ENCODE measurements around the gene AK3. TPM values are rescaled to one million over a fixed set of nuclear protein-coding genes. Genes with fewer than 3 reads are reported as not detected.
"Not testable (repeated sequence)": the region's sequence is repeated elsewhere in the genome, so short reads cannot be mapped to it uniquely, and the experiment has no call there.

AK3 gene
- total RNA-seq, 1 donor from 2014 or later = 47.5 TPM

GRCh38 chr9:4760122-4760521, 19.1 kb upstream of the AK3 start:
- no peak overlapping the region for H3K4me3 Mint-ChIP-seq
- no peak overlapping the region for H3K27ac Mint-ChIP-seq
- no peak for DNase-seq (ENCODE audit: extremely low spot score, unreplicated experiment)
- TF ChIP-seq CTCF (conservative IDR thresholded peaks at IDR 0.05) = no peak
- no peaks in the 10 kb centered on the region for H3K9me3 Mint-ChIP-seq
- H3K36me3 Mint-ChIP-seq = no peaks in the 10 kb centered on the region
- peaks cover 20% of the 10 kb centered on the region for H3K4me1 Mint-ChIP-seq (ENCODE audit: unreplicated experiment)
- peaks cover 10% of the 10 kb centered on the region for H3K27me3 Mint-ChIP-seq

- no peaks in the 10 kb centered on the region for H3K36me3 Mint-ChIP-seq
- no peaks in the 10 kb centered on the region for H3K9me3 Mint-ChIP-seq
- H3K27ac Mint-ChIP-seq = no peak overlapping the region
Measured at GRCh38 chr9:4756420-4756819, 15.4 kb upstream of the AK3 start.

GRCh38 chr9:4755026-4755609, 14.1 kb upstream of the AK3 start:
- Mint-ChIP-seq H3K27me3 (peaks cover 1% of the 10 kb centered on the region), H3K36me3 (no peaks in the 10 kb centered on the region), H3K27ac (no peak overlapping the region), H3K4me1 (ENCODE audit: unreplicated experiment) (peaks cover 7% of the 10 kb centered on the region), H3K4me3 (no peak overlapping the region), H3K9me3 (no peaks in the 10 kb centered on the region)
- DNase-seq (ENCODE audit: extremely low spot score, unreplicated experiment) = no peak
- no peak for TF ChIP-seq CTCF (conservative IDR thresholded peaks at IDR 0.05)

More at GRCh38 chr9:4756420-4756819, 15.4 kb upstream of the AK3 start:
- Mint-ChIP-seq H3K4me1 (ENCODE audit: unreplicated experiment) (peaks cover 7% of the 10 kb centered on the region), H3K27me3 (peaks cover 8% of the 10 kb centered on the region), H3K4me3 (no peak overlapping the region)
- TF ChIP-seq CTCF (conservative IDR thresholded peaks at IDR 0.05) = no peak
- no peak for DNase-seq (ENCODE audit: extremely low spot score, unreplicated experiment)

GRCh38 chr9:4754530-4754929, 13.5 kb upstream of the AK3 start:
- not testable (repeated sequence) for H3K4me3 Mint-ChIP-seq; H3K9me3 Mint-ChIP-seq; H3K36me3 Mint-ChIP-seq; DNase-seq (ENCODE audit: extremely low spot score, unreplicated experiment); H3K27ac Mint-ChIP-seq; H3K4me1 Mint-ChIP-seq (ENCODE audit: unreplicated experiment); H3K27me3 Mint-ChIP-seq

GRCh38 chr9:4750023-4750673, 9.1 kb upstream of the AK3 start:
- DNase-seq (ENCODE audit: extremely low spot score, unreplicated experiment) = no peak
- H3K4me1 Mint-ChIP-seq (ENCODE audit: unreplicated experiment) = no peaks in the 10 kb centered on the region
- peak; percentile 76 for TF ChIP-seq CTCF (conservative IDR thresholded peaks at IDR 0.05)

GRCh38 chr9:4748612-4749011, 7.6 kb upstream of the AK3 start:
- H3K27me3 Mint-ChIP-seq = peaks cover 2% of the 10 kb centered on the region
- no peak for TF ChIP-seq CTCF (conservative IDR thresholded peaks at IDR 0.05)
- H3K36me3 Mint-ChIP-seq = no peaks in the 10 kb centered on the region
- no peak for DNase-seq (ENCODE audit: extremely low spot score, unreplicated experiment)
- no peaks in the 10 kb centered on the region for H3K4me1 Mint-ChIP-seq (ENCODE audit: unreplicated experiment)
- peaks cover 5% of the 10 kb centered on the region for H3K9me3 Mint-ChIP-seq
- H3K4me3 Mint-ChIP-seq = no peak overlapping the region
- no peak overlapping the region for H3K27ac Mint-ChIP-seq

More at GRCh38 chr9:4750023-4750673, 9.1 kb upstream of the AK3 start:
- Mint-ChIP-seq H3K4me3 (no peak overlapping the region), H3K36me3 (no peaks in the 10 kb centered on the region), H3K9me3 (no peaks in the 10 kb centered on the region), H3K27ac (no peak overlapping the region), H3K27me3 (no peaks in the 10 kb centered on the region)
